Progenitor cell of endocrine pancreas (in vitro differentiated cells): ENCODE measurements around the gene P2RY6. TPM values are rescaled to one million over a fixed set of nuclear protein-coding genes. Genes with fewer than 3 reads are reported as not detected.

Experiments used
- DNase-seq: peaks from one replicate; pipeline ENCODE4 v3.0.0; 2021; ENCODE audit warnings: low spot score; ENCODE audit not compliant: unreplicated experiment
- H3K27ac Mint-ChIP-seq: 2 replicates; pipeline ENCODE4 v1.8.0; 2021; ENCODE audit warnings: mild to moderate bottlenecking, moderate library complexity, mixed read lengths
- H3K27me3 Mint-ChIP-seq: 2 replicates; pipeline ENCODE4 v1.8.0; 2021; ENCODE audit warnings: mixed read lengths
- H3K36me3 Mint-ChIP-seq: 2 replicates; pipeline ENCODE4 v1.8.0; 2022; ENCODE audit warnings: mixed read lengths; ENCODE audit not compliant: insufficient read depth
- H3K4me1 Mint-ChIP-seq: 2 replicates; pipeline ENCODE4 v1.8.0; 2021; ENCODE audit warnings: low read depth, mixed read lengths
- H3K4me3 Mint-ChIP-seq: 2 replicates; pipeline ENCODE4 v1.8.0; 2021; ENCODE audit warnings: low read depth, mild to moderate bottlenecking, moderate library complexity, mixed read lengths
- H3K9me3 Mint-ChIP-seq: 2 replicates; pipeline ENCODE4 v1.8.0; 2021; ENCODE audit warnings: low read depth, mixed read lengths
- CTCF ChIP-seq: fragments of 200-600 bp; sonication (generic); IDR thresholded peaks from one replicate; pipeline ENCODE4 v1.5.0; 2021; ENCODE audit warnings: antibody characterized with exemption, mild to moderate bottlenecking; ENCODE audit not compliant: unreplicated experiment
- total RNA-seq: library from RNA; stranded (reverse); gene quantifications from 2 replicates; pipeline ENCODE4 v1.2.1, GENCODE V29; 2021

Gene P2RY6
- total RNA-seq, 1 donor from 2014 or later = 0.14 TPM

DNA sequence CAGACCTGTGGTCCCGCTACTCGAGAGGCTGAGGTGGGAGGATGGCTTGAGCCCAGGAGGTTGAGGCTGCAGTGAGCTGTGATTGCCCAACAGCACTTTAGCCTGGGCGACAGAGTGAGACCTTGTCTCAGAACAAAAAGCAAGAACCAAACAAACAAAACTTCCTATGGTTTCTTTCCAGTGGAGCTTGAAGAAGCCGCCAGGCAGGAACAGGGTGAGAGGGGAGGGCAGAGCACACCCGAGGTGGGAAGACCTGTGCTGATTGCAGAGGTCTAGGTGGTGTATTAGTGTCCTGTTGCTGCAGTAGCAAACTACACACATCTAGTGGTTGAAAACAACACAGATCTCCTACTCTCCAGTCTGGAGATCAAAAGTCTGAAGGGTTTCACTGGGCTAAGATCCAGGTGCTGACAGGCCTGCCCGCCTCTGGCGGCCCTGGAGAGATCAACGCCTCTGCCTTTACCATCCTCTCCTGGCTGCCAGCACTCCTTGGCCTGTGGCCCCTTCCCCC lies 46.4 kb downstream of the P2RY6 start:
- Mint-ChIP-seq H3K4me3 (no peak overlapping the region), H3K27ac (no peak overlapping the region), H3K4me1 (peaks cover 32% of the 10 kb centered on the region), H3K9me3 (no peaks in the 10 kb centered on the region), H3K36me3 (peaks cover 10% of the 10 kb centered on the region), H3K27me3 (no peaks in the 10 kb centered on the region)
- no peak for TF ChIP-seq CTCF
- no peak for DNase-seq

GRCh38 chr11:73320763-73321603 lies 48.8 kb downstream of the P2RY6 start:
- no peak for DNase-seq
- Mint-ChIP-seq H3K9me3 (no peaks in the 10 kb centered on the region), H3K4me3 (no peak overlapping the region), H3K4me1 (peaks cover 25% of the 10 kb centered on the region), H3K27ac (no peak overlapping the region), H3K27me3 (no peaks in the 10 kb centered on the region), H3K36me3 (peaks cover 9% of the 10 kb centered on the region)
- no peak for TF ChIP-seq CTCF

DNA sequence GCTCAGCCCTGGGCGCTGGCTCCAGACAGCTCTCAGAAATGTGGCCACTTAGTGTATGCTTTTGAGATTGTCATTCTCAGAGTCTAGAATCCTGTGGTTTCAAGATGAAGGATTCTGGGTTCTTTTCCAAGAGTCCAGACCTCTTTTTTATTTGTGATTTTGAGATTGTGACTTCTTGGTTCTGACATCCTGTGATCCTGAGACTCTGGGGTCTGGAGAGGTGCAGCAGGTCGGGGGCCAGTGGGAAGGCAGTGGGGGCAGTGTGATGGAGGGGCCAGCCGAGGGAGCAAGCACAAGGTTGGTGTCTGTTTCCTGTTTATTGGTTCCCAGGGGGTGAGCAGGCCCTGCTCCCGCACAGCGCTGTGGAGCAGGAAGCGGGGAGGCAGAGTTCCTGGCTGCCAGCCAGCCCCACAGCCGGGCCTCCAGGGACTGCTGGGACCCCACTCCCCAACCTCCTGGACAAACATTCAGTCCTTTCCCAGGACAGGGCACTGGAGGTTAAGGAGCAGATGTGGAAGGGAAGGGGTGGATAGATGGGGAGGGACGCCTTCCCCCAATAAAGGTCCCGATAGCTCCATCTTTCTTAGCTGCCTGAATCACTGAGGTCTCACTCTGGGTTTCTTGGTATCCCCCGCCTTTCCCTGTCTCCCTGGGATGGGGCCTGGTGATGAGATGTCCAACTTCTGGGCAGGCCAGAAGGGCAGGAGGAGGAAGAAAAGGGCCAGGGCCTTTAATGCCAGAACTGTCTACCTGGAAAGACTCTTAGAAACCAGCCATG lies 49.7 kb downstream of the P2RY6 start:
- TF ChIP-seq CTCF = no peak
- H3K4me3 Mint-ChIP-seq = no peak overlapping the region
- H3K9me3 Mint-ChIP-seq = no peaks in the 10 kb centered on the region
- H3K27ac Mint-ChIP-seq = no peak overlapping the region
- H3K36me3 Mint-ChIP-seq = peaks cover 4% of the 10 kb centered on the region
- DNase-seq = no peak
- no peaks in the 10 kb centered on the region for H3K27me3 Mint-ChIP-seq
- H3K4me1 Mint-ChIP-seq = peaks cover 19% of the 10 kb centered on the region

GRCh38 chr11:73322382-73323306 lies 50.5 kb downstream of the P2RY6 start:
- no peak for DNase-seq
- no peak overlapping the region for H3K27ac Mint-ChIP-seq
- no peak for TF ChIP-seq CTCF
- peaks cover 26% of the 10 kb centered on the region for H3K4me1 Mint-ChIP-seq
- H3K4me3 Mint-ChIP-seq = no peak overlapping the region
- no peaks in the 10 kb centered on the region for H3K9me3 Mint-ChIP-seq
- peaks cover 4% of the 10 kb centered on the region for H3K36me3 Mint-ChIP-seq
- H3K27me3 Mint-ChIP-seq = no peaks in the 10 kb centered on the region
